ENCODE data around the gene CTDSPL2.

DNA sequence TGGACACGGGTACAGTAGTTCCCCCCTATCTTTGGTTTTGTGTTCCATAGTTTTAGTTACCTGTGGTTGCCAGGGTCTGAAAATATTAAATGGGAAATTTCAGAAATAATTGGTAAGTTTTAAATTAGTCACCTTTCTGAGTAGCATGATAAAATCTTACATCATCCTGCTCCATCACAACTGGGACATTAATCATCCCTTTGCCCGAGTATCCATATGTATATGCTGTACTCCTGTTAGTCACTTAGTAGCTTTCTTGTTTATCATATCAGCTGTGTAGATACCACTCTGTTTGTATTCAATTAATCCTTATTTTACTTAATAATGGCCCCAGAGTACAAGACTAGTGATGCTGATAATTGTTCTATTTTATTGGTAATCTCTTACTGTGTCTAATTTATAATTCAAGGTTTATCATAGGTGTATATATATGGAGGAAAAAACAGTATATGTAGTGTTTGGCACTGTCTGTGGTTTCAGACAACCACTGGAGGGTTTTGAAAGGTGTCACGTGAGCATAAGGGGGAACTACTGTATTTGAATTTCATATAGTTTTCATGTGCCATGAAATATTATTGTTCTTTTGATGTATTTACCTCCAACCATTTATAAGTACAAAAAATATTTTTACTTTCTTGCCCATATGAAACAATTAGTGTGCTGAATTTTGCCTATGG is 41.4 kb downstream of the CTDSPL2 start:
- no peak for TF ChIP-seq EP300 (IDR thresholded peaks at IDR 0.05)
- no peak for TF ChIP-seq POLR2A (IDR thresholded peaks at IDR 0.05)
- TF ChIP-seq, protein P1, sequence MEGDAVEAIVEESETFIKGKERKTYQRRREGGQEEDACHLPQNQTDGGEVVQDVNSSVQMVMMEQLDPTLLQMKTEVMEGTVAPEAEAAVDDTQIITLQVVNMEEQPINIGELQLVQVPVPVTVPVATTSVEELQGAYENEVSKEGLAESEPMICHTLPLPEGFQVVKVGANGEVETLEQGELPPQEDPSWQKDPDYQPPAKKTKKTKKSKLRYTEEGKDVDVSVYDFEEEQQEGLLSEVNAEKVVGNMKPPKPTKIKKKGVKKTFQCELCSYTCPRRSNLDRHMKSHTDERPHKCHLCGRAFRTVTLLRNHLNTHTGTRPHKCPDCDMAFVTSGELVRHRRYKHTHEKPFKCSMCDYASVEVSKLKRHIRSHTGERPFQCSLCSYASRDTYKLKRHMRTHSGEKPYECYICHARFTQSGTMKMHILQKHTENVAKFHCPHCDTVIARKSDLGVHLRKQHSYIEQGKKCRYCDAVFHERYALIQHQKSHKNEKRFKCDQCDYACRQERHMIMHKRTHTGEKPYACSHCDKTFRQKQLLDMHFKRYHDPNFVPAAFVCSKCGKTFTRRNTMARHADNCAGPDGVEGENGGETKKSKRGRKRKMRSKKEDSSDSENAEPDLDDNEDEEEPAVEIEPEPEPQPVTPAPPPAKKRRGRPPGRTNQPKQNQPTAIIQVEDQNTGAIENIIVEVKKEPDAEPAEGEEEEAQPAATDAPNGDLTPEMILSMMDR (IDR thresholded peaks at IDR 0.05), result no peak

All from tibial nerve (tissue), 4 donors.